Measurements from ENCODE around the gene SDC3.
A peak's percentile ranks its signal among the peaks of the same experiment; 100 is the strongest.

The SDC3 gene

DNA sequence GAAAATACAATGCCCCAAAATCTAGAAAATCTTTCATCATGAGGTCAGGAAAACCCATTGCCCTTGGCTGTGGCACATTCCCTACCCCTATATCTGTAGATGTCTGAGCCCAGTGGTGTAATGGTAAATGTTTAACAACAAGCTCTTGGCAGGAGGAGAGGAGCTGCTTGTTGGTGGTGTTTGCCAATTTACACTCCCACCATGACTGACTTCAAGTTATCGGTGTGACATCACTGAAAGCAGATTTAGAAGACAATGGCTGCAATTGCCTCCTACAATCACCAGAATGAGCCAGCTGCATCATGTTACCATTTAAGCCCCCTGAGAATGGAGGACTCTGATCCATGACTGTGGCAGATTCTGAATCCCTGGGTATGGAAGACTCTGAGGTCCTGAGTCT is 70.9 kb downstream of the SDC3 start:
- H3K9ac ChIP-seq (ENCODE audit: low read depth, low read length) = no peak overlapping the region
- H3K36me3 ChIP-seq (ENCODE audit: insufficient read depth, low read depth, low read length) = no peaks in the 10 kb centered on the region
- H3K27ac ChIP-seq (ENCODE audit: low read length) = no peak overlapping the region
- no peak overlapping the region for H3K4me3 ChIP-seq (ENCODE audit: low read length)
- H3K4me1 ChIP-seq (ENCODE audit: insufficient read depth, low read length) = peaks cover 15% of the 10 kb centered on the region; the same call in 1 of the 2 replicates
- H3K9me3 ChIP-seq (ENCODE audit: insufficient read depth, low read depth, low read length) = no peaks in the 10 kb centered on the region
- no peaks in the 10 kb centered on the region for H3K27me3 ChIP-seq (ENCODE audit: insufficient read depth, low read length)

DNA sequence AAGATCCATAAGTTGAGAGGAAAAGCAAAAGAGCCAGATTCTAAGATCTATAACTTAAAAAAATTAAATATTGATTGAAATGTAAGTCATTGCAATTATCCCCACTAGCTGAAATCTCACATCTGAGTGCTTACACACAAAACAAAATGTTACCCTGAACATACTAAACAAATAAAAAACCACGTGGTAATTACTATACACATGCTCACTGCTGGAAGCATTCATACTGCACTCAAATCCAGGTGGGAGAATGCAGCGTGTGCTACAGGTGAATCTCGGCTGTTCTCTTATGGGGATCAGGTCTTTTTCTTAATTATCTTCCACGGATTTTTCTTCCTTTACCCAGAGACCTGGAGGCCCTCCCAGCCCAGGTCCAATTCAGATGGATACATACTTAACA is 74.3 kb downstream of the SDC3 start:
- Histone ChIP-seq H3K27me3 (ENCODE audit: insufficient read depth, low read length) (no peaks in the 10 kb centered on the region), H3K9me3 (ENCODE audit: insufficient read depth, low read depth, low read length) (no peaks in the 10 kb centered on the region), H3K4me1 (ENCODE audit: insufficient read depth, low read length) (0 out of 2 replicates have a peak, but pooled peaks cover 4% of the 10 kb centered on the region), H3K27ac (ENCODE audit: low read length) (no peak overlapping the region), H3K36me3 (ENCODE audit: insufficient read depth, low read depth, low read length) (no peaks in the 10 kb centered on the region), H3K4me3 (ENCODE audit: low read length) (no peak overlapping the region), H3K9ac (ENCODE audit: low read depth, low read length) (no peak overlapping the region)

- Histone ChIP-seq H3K27me3 (ENCODE audit: insufficient read depth, low read length) (peaks cover 11% of the 10 kb centered on the region), H3K4me1 (ENCODE audit: insufficient read depth, low read length) (no peaks in the 10 kb centered on the region), H3K9ac (ENCODE audit: low read depth, low read length) (no peak overlapping the region), H3K27ac (ENCODE audit: low read length) (no peak overlapping the region), H3K9me3 (ENCODE audit: insufficient read depth, low read depth, low read length) (no peaks in the 10 kb centered on the region), H3K4me3 (ENCODE audit: low read length) (no peak overlapping the region), H3K36me3 (ENCODE audit: insufficient read depth, low read depth, low read length) (no peaks in the 10 kb centered on the region)
Observed at GRCh38 chr1:30830537-30830936, 78.0 kb downstream of the SDC3 start.

- no peaks in the 10 kb centered on the region for H3K36me3 ChIP-seq (ENCODE audit: insufficient read depth, low read depth, low read length)
- no peaks in the 10 kb centered on the region for H3K9me3 ChIP-seq (ENCODE audit: insufficient read depth, low read depth, low read length)
- H3K9ac ChIP-seq (ENCODE audit: low read depth, low read length) = no peak overlapping the region
- no peak overlapping the region for H3K27ac ChIP-seq (ENCODE audit: low read length)
- H3K4me1 ChIP-seq (ENCODE audit: insufficient read depth, low read length) = no peaks in the 10 kb centered on the region
- H3K4me3 ChIP-seq (ENCODE audit: low read length) = no peak overlapping the region
- H3K27me3 ChIP-seq (ENCODE audit: insufficient read depth, low read length) = peaks cover 17% of the 10 kb centered on the region
Observed at GRCh38 chr1:30829889-30830288, 78.7 kb downstream of the SDC3 start.

DNA sequence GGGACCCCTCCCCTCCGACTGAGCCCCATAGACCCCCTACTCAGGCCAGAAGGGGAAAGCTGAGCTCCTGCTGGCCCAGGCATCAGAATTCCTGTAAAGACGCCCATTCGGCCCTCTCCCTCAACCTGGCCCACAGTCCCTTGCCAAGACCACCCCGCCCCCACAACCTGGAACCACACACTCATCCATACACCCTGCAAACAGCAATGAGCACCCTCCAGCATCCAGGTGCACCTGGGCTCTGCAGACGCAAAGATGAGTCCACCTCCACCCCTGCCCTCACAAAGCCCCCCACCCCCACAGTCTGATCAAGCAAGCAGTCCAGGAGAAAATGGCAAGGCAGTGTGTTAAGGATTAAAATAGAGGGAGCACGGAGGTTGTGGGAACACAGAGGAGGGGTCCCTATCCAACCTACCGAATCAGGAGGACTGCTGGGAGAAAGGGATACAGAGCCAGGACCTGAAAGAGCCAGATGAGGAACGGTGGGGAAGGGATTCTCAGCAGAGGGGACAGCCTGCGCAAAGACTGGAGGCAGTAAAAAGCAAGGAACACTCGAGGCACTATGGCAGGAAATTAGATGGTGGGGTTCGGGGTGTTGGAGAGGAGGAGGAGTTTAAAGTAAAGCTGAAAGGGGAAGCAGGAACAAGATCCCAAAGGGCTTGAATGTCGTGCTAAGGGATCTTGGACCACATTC is 83.7 kb downstream of the SDC3 start:
- Histone ChIP-seq H3K36me3 (ENCODE audit: insufficient read depth, low read depth, low read length) (no peaks in the 10 kb centered on the region), H3K27me3 (ENCODE audit: insufficient read depth, low read length) (peaks cover 31% of the 10 kb centered on the region), H3K4me3 (ENCODE audit: low read length) (peak overlapping the region; percentile 74; the same call in 1 of the 2 replicates), H3K4me1 (ENCODE audit: insufficient read depth, low read length) (peaks cover 8% of the 10 kb centered on the region; the same call in 1 of the 2 replicates), H3K9ac (ENCODE audit: low read depth, low read length) (peak overlapping the region; percentile 11; the same call in 1 of the 2 replicates), H3K9me3 (ENCODE audit: insufficient read depth, low read depth, low read length) (no peaks in the 10 kb centered on the region), H3K27ac (ENCODE audit: low read length) (no peak overlapping the region)

DNA sequence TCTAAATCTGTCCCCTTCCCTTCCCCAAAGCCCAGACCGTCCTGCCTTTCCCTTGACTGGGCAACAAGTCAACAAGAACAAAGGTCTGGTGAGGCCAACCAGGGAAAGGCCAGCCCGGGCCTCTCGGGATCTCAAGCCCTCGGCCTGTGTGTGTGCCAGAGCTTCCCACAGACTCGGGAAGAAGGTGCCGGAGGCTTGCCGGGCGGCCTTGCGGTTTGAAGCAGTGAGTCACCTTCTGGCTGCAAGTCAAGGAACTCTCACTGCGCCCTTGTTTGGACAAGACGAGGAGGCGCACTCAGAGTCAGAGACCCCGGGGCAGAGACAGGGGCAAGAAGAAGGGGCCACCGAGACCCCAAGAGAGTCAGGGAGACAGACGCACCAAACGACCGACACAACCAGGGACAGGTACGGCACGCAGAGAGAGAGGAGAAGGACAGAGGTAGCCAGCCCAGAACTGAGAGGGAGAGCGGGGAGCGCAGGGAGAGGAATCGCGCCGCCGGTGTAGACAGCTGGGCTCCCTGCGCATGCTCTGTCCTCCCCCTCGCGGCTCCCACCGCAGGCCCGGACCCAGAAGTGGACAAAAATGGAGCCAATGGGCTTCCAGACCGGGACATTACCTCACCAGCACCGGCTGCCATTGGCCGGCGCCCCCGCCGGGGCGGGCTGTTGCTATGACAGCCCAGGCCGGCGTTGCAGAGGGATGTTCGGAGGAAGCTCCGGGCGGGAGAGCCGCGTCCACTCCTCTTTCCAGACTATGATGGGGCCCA is 84.4 kb downstream of the SDC3 start:
- peak overlapping the region; percentile 74 for H3K4me3 ChIP-seq (ENCODE audit: low read length)
- H3K9ac ChIP-seq (ENCODE audit: low read depth, low read length) = peak overlapping the region; percentile 86; the same call in 1 of the 2 replicates
- H3K36me3 ChIP-seq (ENCODE audit: insufficient read depth, low read depth, low read length) = no peaks in the 10 kb centered on the region
- H3K27me3 ChIP-seq (ENCODE audit: insufficient read depth, low read length) = peaks cover 31% of the 10 kb centered on the region
- H3K4me1 ChIP-seq (ENCODE audit: insufficient read depth, low read length) = peaks cover 8% of the 10 kb centered on the region; the same call in 1 of the 2 replicates
- H3K9me3 ChIP-seq (ENCODE audit: insufficient read depth, low read depth, low read length) = no peaks in the 10 kb centered on the region
- no peak overlapping the region for H3K27ac ChIP-seq (ENCODE audit: low read length)

DNA sequence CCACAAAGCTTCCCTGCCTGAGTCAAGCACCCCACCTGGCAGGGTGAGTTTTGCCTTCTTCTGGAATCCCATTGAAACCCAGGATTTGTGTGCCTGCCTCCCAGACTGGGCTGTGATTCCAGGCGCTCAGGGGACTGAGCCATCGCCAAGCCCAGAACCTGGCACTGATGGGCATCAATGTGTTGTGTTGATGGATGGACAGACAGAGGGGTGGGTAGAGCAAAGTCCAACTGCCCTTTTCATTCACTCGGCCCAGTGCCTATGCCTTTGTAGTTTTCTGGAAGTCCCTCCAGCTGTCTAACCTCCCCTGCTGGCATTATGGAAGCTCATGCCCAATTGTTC is 85.0 kb downstream of the SDC3 start:
- H3K27ac ChIP-seq (ENCODE audit: low read length) = no peak overlapping the region
- peaks cover 12% of the 10 kb centered on the region; the same call in 1 of the 2 replicates for H3K4me1 ChIP-seq (ENCODE audit: insufficient read depth, low read length)
- H3K9me3 ChIP-seq (ENCODE audit: insufficient read depth, low read depth, low read length) = no peaks in the 10 kb centered on the region
- peak overlapping the region; percentile 86; the same call in 1 of the 2 replicates for H3K9ac ChIP-seq (ENCODE audit: low read depth, low read length)
- peaks cover 31% of the 10 kb centered on the region for H3K27me3 ChIP-seq (ENCODE audit: insufficient read depth, low read length)
- no peaks in the 10 kb centered on the region for H3K36me3 ChIP-seq (ENCODE audit: insufficient read depth, low read depth, low read length)
- H3K4me3 ChIP-seq (ENCODE audit: low read length) = peak overlapping the region; percentile 74

DNA sequence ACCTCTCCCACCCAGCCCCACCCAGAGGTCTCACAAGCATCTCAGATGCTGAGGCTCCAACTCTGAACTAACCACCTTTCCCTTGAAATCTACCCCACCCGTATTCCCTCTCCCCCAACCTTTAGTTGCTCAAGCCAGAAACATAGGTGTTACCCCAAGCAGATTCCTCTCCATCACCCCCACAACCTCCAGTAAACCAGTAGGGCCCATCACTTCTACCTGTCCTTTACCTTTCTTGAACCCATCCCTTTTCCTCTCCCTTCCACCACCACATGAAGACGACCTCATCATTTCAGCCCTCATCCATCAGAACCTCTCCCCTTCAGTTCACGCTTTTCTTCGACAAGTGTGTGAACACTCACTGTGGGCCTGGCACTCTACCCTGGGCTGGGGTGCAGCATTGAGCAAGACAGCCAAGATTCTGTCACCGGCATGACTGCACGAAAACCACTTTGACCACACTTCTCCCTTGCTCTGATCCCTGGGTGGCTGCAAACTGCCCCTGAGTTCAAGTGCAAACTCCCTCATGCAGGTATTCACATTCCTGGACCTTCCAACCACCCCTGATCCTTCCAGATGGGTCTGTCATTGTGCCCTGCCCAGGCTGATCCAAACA is 85.5 kb downstream of the SDC3 start:
- peak overlapping the region; percentile 86; the same call in 1 of the 2 replicates for H3K9ac ChIP-seq (ENCODE audit: low read depth, low read length)
- no peaks in the 10 kb centered on the region for H3K36me3 ChIP-seq (ENCODE audit: insufficient read depth, low read depth, low read length)
- no peaks in the 10 kb centered on the region for H3K9me3 ChIP-seq (ENCODE audit: insufficient read depth, low read depth, low read length)
- peaks cover 31% of the 10 kb centered on the region for H3K27me3 ChIP-seq (ENCODE audit: insufficient read depth, low read length)
- H3K4me1 ChIP-seq (ENCODE audit: insufficient read depth, low read length) = peaks cover 15% of the 10 kb centered on the region; the same call in 1 of the 2 replicates
- no peak overlapping the region for H3K27ac ChIP-seq (ENCODE audit: low read length)
- no peak overlapping the region for H3K4me3 ChIP-seq (ENCODE audit: low read length)

- no peak overlapping the region for H3K9ac ChIP-seq (ENCODE audit: low read depth, low read length)
- peaks cover 30% of the 10 kb centered on the region for H3K27me3 ChIP-seq (ENCODE audit: insufficient read depth, low read length)
- H3K4me1 ChIP-seq (ENCODE audit: insufficient read depth, low read length) = peaks cover 18% of the 10 kb centered on the region; the same call in 1 of the 2 replicates
- H3K27ac ChIP-seq (ENCODE audit: low read length) = no peak overlapping the region
- no peaks in the 10 kb centered on the region for H3K36me3 ChIP-seq (ENCODE audit: insufficient read depth, low read depth, low read length)
- H3K4me3 ChIP-seq (ENCODE audit: low read length) = no peak overlapping the region
- no peaks in the 10 kb centered on the region for H3K9me3 ChIP-seq (ENCODE audit: insufficient read depth, low read depth, low read length)
Observed at GRCh38 chr1:30822006-30822405, 86.6 kb downstream of the SDC3 start.

DNA sequence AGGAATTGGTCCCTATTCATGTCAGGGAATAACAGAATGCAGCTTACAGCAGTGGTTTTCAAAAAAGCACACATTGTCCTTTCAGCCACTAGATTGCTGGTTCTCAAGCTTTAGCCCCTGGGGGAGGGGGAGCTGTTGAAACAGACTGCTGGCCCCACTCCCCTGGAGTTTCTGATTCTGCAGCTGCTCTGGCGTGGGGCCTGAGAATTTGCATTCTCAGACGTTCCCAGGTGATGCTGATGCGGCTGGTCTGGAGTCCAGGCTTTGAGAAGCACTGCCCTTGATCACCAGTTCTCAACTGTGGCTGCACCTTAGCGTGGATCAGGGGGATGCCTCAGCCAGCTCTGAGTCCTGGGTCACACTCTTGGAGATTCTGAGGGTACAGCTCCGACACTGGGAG is 88.3 kb downstream of the SDC3 start:
- H3K4me3 ChIP-seq (ENCODE audit: low read length) = no peak overlapping the region
- H3K9me3 ChIP-seq (ENCODE audit: insufficient read depth, low read depth, low read length) = no peaks in the 10 kb centered on the region
- peaks cover 18% of the 10 kb centered on the region for H3K27me3 ChIP-seq (ENCODE audit: insufficient read depth, low read length)
- H3K36me3 ChIP-seq (ENCODE audit: insufficient read depth, low read depth, low read length) = no peaks in the 10 kb centered on the region
- no peak overlapping the region for H3K9ac ChIP-seq (ENCODE audit: low read depth, low read length)
- peaks cover 25% of the 10 kb centered on the region; the same call in 1 of the 2 replicates for H3K4me1 ChIP-seq (ENCODE audit: insufficient read depth, low read length)
- no peak overlapping the region for H3K27ac ChIP-seq (ENCODE audit: low read length)
